ENCODE results near the gene OR56A4.

Gene OR56A4, protein sequence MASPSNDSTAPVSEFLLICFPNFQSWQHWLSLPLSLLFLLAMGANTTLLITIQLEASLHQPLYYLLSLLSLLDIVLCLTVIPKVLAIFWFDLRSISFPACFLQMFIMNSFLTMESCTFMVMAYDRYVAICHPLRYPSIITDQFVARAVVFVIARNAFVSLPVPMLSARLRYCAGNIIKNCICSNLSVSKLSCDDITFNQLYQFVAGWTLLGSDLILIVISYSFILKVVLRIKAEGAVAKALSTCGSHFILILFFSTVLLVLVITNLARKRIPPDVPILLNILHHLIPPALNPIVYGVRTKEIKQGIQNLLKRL

DNA sequence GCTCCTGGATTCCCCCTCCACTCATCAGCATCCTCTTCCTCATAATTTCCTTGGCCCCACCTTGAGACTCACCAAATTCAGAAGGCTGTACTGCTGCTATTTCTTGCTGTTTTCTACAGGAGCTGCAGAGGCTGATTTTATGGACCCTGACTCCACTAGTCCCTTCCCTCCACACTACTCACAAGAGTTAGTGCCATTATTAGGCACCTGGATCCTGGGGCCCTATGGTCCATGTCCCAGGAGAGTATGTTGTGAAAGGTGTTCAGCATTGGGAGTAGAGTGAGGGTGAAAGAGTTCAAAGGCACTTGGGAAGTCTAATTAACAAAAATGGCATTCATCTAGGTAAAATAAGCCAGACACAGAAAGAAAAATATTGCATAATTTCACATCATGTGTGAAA is at the start of gene OR56A4:
TSS of gene OR56A4 (minus strand) at position 101 of the 400 bp plus-strand sequence. CDS start 3,954 bp downstream, outside the sequence.
- TF ChIP-seq, protein P1, sequence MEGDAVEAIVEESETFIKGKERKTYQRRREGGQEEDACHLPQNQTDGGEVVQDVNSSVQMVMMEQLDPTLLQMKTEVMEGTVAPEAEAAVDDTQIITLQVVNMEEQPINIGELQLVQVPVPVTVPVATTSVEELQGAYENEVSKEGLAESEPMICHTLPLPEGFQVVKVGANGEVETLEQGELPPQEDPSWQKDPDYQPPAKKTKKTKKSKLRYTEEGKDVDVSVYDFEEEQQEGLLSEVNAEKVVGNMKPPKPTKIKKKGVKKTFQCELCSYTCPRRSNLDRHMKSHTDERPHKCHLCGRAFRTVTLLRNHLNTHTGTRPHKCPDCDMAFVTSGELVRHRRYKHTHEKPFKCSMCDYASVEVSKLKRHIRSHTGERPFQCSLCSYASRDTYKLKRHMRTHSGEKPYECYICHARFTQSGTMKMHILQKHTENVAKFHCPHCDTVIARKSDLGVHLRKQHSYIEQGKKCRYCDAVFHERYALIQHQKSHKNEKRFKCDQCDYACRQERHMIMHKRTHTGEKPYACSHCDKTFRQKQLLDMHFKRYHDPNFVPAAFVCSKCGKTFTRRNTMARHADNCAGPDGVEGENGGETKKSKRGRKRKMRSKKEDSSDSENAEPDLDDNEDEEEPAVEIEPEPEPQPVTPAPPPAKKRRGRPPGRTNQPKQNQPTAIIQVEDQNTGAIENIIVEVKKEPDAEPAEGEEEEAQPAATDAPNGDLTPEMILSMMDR (IDR thresholded peaks at IDR 0.05; ENCODE audit: poor library complexity, severe bottlenecking) = no peak
- peaks cover 5% of the 10 kb centered on the region for H3K27me3 ChIP-seq (ENCODE audit: insufficient read depth, poor library complexity, severe bottlenecking)
- no peak within 1 kb of the TSS for H3K4me3 ChIP-seq (ENCODE audit: severe bottlenecking)

GRCh38 chr11:6055569-6055968 is 48.8 kb upstream of the OR56A4 start:
- Histone ChIP-seq H3K27me3 (ENCODE audit: insufficient read depth, poor library complexity, severe bottlenecking) (peaks cover 6% of the 10 kb centered on the region), H3K36me3 (ENCODE audit: low read depth) (no peaks in the 10 kb centered on the region), H3K4me3 (ENCODE audit: severe bottlenecking) (no peak overlapping the region), H3K4me1 (ENCODE audit: insufficient read depth, poor library complexity, severe bottlenecking) (no peaks in the 10 kb centered on the region), H3K27ac (ENCODE audit: poor library complexity, severe bottlenecking) (no peak overlapping the region), H3K9me3 (ENCODE audit: severe bottlenecking) (no peaks in the 10 kb centered on the region)
- ATAC-seq (ENCODE audit: low read depth) (no peak), DNase-seq (ENCODE audit: low spot score) (no peak)
- TF ChIP-seq, protein P1 (IDR thresholded peaks at IDR 0.05; ENCODE audit: poor library complexity, severe bottlenecking) = no peak

More for the DNA sequence above, at the start of gene OR56A4:
- Histone ChIP-seq H3K9me3 (ENCODE audit: severe bottlenecking) (no peaks in the 10 kb centered on the region), H3K4me1 (ENCODE audit: insufficient read depth, poor library complexity, severe bottlenecking) (no peaks in the 10 kb centered on the region), H3K27ac (ENCODE audit: poor library complexity, severe bottlenecking) (no peak within 1 kb of the TSS), H3K36me3 (ENCODE audit: low read depth) (no peaks in the 10 kb centered on the region)
- ATAC-seq (ENCODE audit: low read depth) (no peak), DNase-seq (ENCODE audit: low spot score) (no peak)

- TF ChIP-seq, protein P1 (IDR thresholded peaks at IDR 0.05; ENCODE audit: poor library complexity, severe bottlenecking) = no peak
- no peak overlapping the region for H3K27ac ChIP-seq (ENCODE audit: poor library complexity, severe bottlenecking)
- H3K4me1 ChIP-seq (ENCODE audit: insufficient read depth, poor library complexity, severe bottlenecking) = no peaks in the 10 kb centered on the region
- H3K27me3 ChIP-seq (ENCODE audit: insufficient read depth, poor library complexity, severe bottlenecking) = peaks cover 1% of the 10 kb centered on the region
- H3K4me3 ChIP-seq (ENCODE audit: severe bottlenecking) = no peak overlapping the region
- no peaks in the 10 kb centered on the region for H3K9me3 ChIP-seq (ENCODE audit: severe bottlenecking)
- no peak for DNase-seq (ENCODE audit: low spot score)
- no peaks in the 10 kb centered on the region for H3K36me3 ChIP-seq (ENCODE audit: low read depth)
- no peak for ATAC-seq (ENCODE audit: low read depth)
Observed at GRCh38 chr11:6052374-6052773, 45.6 kb upstream of the OR56A4 start.

DNA sequence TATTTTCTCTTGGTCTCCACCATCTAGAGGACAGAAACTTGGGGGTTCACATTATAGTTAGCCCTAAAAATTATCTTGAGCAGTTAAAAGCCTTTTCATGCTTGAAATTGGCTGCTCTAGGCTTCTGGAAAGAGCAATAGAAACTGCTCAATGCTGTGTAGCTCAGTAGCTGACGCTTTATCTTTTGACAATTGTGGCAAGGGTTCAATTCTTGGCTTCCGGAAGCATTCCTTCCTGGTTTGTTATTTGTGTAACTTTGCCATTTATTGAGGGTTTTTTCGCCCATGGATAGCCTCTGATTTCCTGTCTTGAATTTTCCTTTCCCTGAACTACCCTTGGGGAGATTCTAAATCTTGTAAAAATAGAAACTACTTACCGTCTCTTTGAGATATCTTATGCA is 34.1 kb upstream of the OR56A4 start:
- TF ChIP-seq, protein P1 (IDR thresholded peaks at IDR 0.05; ENCODE audit: poor library complexity, severe bottlenecking) = no peak
- H3K27me3 ChIP-seq (ENCODE audit: insufficient read depth, poor library complexity, severe bottlenecking) = no peaks in the 10 kb centered on the region
- ATAC-seq (ENCODE audit: low read depth) = no peak
- no peak for DNase-seq (ENCODE audit: low spot score)
- no peaks in the 10 kb centered on the region for H3K36me3 ChIP-seq (ENCODE audit: low read depth)
- no peaks in the 10 kb centered on the region for H3K4me1 ChIP-seq (ENCODE audit: insufficient read depth, poor library complexity, severe bottlenecking)
- no peak overlapping the region for H3K27ac ChIP-seq (ENCODE audit: poor library complexity, severe bottlenecking)
- no peak overlapping the region for H3K4me3 ChIP-seq (ENCODE audit: severe bottlenecking)
- H3K9me3 ChIP-seq (ENCODE audit: severe bottlenecking) = no peaks in the 10 kb centered on the region
